Stimulated activated CD8-positive, alpha-beta memory T cell treated with anti-CD3 and anti-CD28 coated beads, Interleukin-7, amount 100 ng/mL, for 48 hours (primary cell): Measurements from ENCODE around the gene ZDHHC8.

Source experiments
- DNase-seq, 2 donors: peaks; one replicate each; pipeline ENCODE4 v3.0.0-alpha.2; 2020; ENCODE audit warnings: low read depth in 1 of 2; ENCODE audit errors: extremely low read depth in 1 of 2

Gene ZDHHC8

DNA sequence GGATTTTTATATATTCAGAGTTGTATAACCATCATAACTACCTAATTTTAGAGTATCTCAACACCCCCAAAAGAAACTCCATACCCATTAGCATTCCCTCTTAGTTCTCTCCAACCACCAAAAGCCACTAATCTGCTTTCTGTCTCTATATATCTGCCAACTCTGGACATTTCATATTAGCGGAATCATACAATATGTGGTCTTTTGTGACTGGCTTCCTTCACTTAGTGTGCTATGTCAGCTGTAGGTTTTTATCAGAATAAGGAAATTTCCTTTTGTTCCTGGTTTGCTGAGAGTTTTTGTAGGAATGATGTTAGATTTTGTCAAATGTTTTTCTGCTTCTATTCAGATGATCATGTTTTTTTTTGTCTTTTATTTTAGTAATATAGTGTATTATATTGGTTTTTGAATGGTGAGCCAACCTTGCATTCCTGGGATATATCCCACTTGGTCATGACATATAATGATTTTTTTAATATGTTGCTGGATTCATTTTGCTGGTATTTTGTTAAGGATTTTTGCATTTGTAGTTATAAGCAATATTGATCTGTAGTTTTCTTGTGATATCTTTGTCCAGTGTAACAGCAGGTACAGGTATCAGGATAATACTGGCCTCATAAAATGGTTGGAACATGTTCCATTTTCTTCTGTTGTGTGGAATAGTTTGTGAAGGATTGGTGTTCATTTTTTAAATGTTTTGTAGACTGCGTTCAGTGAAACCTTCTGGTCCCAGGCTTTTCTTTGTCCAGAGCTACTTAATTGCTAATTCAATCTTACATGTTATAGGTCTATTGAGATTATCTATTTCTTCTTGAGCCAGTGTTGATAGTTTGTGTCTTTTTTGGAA, 34.8 kb upstream of the ZDHHC8 start:
- DNase-seq, result no peak

DNA sequence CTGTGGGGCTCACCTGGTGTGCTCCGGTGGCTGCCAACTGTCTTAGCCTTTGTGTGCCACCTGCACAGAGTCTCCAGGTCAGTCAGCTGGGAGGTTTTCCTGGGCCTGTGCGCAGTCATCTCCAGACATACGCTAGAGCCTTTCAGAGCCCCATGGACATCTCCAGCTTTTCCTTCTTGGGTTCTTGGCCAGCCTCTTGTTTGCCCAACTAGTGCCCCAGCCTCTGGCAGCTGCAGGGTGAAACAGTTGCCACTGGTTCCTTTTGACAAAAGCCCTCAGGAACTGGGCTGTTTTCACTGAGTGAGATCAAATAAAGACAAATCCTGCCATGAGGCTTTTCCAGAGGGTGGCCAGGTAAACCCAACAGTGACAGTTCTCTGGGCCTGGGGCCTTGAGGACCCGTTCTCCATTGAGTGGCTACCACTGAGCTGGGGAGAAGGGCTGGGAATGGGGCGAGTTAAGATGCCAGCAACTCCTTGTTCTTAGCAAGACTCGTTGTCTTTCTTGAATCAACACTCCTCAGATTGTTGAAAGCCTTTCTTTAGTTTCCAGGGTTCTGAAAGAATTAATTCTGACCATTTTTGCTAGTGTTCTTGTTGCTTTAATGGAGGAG, 32.4 kb upstream of the ZDHHC8 start:
- no peak for DNase-seq

DNA sequence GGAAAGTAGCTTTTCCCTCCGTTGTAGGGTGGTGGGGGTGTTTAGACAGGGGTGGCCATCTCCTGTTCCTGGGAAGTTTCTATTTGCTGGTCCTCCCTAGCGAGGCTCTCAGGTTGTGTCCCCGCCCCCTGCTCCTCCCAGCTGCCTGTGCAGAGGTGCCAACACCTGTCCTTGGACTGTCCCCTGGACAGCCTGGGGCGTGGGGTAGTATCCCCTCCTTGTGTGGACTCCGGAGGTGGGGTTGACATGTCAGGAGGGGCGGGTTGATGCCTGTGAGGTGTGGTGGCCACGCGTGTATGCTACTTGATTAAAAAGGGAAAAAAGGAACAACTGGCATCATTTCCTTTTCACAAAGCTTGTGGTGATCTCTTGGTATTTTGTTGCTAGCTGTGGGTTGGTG, 30.0 kb upstream of the ZDHHC8 start:
- DNase-seq, result no peak

DNA sequence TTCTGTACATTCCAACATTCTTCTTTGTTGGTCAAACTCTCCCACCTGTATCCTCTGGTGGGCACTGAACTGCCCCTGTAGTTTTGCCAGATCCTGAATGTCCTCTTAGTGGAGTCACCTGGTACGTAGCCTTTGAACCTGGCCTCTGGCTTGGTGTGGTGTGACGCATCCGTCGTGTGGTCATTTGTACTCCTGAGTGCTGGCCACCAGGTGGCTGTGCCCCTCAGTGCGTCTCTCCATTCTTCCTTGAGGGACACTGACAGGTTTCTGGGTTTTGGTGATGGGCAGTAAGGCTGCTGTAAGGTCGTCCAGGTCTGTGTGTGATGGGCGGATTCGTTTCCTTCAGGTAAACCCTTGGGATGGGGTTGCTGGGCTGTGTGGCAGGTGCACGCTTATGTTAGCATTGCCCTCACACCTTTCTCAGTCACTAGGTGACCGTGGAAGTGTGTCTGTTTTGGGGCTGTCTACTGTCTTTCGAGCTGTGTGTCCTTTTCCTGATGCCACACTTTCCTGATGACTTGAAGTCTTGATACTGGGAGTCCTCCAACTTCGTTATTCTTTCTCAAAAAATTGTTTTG, 29.3 kb upstream of the ZDHHC8 start:
- no peak for DNase-seq

DNA sequence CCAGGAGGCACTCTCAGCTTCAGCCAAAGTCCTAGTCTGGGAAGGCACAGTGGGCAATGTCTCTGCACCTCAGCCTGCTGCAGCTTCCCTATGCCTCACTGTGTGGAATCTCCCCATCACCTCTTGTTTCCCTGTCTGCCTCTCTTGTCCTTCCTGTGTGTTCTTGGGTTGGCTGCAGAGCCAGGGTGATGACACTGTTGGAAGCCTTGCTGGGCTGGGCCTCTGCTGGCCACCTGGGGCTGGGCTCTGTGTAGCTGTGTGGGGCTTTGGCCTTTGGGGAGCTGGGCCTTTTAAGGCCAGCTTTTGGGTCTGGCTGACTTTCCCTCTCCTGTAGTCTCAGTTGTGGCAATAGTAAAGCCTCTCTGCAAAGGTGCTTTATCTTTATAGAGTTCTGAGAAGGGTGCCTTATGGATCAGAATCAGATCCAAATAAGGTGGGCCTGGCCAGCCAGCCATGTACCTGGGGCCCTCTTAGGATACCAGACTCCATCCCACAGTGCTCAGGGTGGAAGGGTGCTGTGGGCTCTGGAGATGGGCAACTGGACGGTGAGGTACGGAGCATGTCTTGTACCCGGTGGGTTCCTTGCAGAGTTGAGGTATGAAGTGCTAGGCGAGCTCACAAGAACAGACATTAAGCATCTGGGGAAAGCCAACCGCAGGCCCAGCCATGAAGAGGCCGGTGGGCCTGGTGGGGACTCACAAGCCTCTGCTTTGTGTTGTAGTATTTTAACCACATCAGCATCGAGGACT, 26.0 kb upstream of the ZDHHC8 start:
- DNase-seq, result no peak

DNA sequence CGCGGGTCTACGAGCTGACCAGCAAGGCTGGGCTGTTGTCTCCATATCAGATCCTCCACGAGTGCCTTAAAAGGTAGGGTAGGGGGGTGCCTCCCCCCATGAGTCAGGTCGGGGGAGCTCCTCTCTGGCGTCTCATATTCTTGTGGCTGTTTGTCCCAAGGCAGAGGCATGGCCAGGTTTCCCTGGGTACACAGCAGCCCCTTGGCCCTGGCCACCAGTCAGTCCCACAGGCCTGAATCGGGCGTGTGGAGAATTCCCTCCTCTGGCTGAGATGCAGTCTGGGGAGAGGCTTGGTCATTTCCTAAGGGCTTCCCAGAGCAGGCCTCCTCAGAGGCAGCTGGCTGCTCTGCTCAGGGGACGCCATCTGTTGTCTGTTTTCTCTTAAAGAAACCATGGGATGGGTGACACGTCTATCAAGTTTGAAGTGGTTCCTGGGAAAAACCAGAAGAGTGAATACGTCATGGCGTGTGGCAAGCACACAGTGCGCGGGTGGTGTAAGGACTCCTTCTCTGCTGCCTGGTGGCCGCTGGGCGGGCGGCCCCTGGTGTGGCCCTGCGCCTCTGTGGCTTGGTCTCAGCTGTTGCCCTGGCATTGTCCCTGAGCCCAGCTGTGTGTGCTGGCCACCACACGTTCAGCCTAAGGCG, 25.3 kb upstream of the ZDHHC8 start:
- no peak for DNase-seq

DNA sequence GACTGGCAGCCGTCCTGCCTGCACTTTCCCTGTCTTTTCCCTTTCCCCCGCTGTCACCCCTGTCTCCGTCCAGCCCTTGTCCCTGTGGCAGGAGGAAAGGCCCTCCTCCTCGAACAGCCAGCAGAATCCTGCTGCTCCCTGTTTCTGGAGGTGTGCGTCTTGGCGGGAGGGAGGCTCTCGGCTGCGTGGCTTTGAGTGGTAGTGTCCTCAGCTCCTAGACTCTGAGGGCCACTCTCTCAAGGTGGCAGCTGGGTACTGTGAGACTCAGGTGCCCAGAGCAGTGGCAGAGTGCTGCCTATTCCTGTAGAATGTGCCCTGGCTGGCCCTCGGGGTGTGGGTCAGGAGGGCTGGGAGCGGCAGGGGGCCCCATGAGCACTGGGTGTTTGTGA, 24.8 kb upstream of the ZDHHC8 start:
- DNase-seq, result no peak

DNA sequence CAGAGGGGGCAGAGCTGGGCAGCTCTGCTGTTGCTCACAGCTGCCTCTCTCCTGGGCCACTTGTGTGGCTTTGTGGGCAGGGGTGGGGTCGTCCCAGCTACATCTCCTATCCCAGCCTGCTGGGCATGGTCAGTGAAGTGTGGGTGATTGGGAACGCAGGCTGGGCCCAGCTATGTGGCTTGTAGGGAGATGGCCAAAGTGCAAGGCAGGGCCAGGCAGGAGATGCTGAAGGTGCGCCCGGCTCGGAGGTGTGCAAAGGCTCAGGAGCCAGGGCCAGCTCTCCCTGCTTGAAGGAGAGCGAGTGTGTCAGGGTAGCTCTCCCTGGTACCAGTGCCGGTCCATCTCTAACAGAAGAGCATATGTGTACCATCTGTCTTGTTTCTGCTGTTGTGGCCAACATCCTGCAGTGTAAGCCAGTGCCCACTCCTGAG, 24.1 kb upstream of the ZDHHC8 start:
- DNase-seq, result no peak

DNA sequence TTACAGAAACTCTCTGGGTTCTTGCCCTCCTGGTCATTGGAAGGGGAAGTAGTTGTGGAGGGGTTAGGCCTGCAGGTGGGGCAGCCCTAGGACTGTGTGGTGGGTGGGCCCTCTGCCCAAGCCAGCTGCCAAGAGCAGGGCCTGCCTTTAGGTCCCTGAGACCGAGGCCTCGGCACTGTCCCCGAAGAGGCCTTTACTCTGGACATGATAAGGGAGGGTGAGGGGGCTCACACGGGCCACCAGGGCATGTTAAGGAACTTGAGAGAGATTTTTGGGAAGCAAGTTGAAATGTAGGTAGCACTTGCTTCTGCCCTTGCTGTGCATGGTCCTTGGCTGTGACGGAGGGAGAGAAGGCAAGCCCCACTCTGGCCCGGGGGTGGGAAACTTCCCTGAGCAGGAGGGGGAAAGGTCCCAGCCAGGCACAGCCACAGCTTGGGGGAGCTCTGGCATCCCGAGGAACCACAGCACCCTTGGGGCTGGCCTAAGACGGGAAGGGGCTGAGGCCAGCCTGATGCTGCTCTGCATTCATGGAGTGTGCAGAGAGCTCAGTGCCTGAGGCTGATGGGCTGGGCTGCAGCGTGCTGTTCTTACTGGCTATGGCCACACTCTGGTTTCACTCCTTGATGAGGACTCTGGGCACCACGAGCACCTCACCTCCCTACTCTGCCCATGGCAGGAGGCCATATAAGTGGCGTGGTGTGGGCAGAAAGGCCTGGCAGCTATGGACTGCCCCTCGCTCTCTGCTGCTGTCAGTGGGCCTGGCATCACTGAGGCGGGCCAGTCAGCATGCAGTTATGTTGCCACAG, 23.4 kb upstream of the ZDHHC8 start:
- DNase-seq, result no peak

DNA sequence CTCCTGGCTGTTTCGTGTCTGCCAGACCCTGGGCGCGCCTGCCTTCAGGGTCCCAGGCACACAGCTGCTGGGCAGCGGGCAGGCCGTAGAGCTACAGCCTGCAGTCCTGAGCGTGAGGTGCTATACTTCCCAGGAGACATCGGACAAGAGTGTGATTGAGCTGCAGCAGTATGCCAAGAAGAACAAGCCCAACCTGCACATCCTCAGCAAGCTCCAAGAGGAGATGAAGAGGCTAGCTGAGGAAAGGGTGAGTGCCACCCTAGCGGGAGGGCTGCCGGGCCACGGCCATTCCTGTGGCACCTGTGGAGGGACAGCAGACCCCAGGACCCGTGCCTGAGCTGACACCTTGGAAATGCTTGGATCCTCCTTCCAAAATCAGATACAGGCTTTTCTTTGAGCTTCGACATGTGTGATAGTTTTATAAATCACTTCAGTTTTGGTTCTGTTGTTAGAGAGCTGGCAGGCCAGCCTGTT, 22.8 kb upstream of the ZDHHC8 start:
- no peak for DNase-seq

DNA sequence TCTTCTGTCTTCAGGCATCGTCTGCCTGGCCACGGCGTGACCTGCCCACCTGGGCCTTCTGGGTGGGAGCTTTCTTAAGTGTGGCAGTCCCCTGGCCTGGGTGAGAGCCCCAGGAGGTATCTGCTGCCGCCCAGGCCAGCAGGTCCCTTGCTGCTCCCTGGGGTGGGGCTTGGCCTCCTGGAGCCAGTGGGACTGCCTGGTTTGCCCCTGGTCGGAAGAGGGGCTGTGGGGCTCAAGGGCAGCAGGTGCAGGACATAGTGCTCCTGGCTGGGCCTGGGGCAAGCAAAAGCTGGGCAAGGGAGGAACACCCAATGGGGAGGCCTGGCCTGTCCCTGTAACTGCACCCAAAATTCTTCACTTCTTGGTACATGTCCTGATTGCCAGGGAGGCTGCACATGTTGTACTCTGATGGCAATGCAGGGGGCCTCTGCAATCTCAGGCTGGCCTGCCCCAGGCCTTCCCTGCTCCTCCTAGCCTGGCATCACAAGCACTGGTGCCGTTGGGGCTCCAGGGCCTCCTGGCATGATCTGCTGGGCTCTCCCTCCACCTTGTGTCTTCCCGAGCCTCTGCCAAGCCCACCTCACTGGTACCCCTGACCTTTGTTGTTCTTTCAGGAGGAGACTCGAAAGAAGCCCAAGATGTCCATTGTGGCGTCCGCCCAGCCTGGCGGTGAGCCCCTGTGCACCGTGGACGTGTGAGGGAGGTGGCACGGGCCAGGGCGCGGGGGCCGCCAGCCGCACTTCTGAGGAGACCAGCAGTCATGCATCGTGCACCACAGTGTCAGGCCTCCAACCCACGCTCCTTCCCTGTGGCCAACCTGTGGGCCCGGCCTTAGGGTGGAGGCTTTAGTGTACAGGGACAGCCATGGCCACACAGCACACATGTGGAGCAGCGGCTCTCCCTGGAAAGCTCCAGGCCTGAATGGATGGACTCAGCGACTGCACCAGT, 21.9 kb upstream of the ZDHHC8 start:
- no peak for DNase-seq

DNA sequence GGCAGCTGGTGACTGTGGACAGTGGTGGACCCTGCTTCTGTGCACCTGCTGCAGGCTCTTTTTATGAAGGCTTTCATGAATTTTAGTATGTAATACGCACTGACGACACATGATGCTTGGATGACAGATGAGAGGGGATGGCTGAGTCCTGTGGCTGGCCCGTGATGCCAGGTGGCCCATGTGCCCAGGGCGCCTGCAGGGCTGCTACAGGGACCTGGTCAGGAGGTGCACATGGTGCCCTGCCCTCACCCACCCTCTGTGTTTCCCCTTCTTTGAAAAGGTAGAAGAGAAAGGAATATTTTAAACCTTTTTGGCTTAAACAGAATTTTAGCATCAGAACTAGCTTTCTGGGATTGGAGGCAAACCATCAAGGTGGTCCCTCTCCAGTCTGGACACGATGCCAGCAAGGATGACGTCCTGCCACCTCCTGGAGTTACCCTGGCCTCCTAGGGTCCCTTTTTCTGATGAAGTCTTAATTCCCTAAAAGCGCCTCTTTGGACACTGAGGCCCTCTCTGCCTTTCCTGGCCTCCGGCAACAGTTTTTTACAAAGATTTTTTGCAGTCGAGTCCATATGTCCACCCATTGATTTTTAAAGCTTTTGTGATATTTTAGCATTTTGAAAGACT, 21.1 kb upstream of the ZDHHC8 start:
- DNase-seq, result no peak

DNA sequence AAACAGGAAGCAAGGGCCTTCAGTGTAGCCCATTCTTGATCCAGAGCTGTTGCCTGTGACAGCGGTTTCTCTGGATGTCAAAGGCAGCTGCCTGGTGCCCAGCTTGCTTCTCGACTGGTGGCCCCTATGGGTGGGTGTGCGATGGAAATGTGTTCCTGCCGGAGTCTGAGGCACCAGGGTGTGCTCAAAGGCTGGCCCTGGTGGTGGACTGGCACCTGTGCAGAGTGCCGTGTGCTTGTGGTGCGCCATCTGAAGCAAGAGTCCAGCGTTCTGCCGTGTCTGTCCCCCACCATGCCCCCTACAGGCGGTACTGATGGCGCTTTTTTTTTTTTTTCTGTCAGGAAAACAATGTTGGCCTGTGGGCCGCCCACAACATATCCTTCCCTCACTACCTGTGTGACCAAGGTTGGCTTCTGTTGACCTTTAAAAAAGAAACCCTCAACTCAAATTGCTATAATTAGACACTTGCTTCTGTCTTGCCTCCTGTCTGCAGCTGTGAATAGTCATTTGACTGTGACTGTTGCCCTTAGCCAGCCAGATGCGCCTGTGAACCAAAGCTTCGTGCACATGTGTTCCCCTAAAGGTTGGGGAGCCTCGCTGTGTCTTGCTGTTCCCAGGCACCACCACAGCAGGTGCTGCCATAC, 20.4 kb upstream of the ZDHHC8 start:
- DNase-seq, result peak in 1 of 2 donors; percentile 41

DNA sequence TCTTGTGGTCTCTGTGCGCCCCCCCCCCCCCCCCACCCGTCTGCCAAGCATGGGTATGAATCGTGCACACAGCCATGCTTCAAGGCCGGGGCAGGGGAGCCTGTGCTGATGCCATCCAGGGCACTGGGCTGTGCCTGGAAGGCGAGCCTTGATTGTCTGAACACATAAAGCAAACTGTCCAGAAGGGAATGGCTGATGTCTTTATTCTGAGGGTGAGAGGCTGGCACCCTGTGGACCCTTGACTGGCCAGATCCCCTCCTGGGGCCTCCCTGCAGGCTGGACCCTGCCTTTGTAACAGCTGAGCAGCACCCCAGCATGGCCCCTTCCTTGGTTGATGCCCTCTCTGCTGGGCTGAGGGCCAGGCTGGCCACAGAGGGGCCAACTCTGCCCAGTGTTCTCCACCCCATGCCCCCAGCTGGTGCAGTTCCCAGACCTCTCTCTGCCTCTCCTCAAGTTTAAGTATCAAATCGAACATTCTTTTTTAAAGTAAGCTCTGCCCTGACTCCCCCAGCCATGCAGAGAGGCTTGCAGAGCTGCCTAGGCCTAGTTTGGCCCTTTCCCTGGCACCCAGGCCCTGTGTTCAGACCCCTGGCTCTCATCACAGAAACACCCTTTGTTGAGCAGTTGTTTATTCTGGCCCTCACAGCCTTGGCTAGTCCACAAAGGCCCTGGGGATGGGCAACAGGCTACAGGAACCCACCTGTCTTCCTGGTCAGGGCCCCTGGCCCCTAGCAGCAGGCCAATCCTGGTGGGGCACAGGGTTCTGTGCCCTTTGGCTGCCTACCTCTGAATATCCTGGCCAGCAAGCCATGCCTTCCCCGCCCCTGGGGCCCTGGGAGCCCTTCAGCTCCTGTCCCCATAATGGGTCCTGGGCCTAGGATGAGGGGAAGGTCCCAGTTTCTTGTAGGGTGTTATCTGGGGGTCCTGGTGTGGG, 19.6 kb upstream of the ZDHHC8 start:
- no peak for DNase-seq

DNA sequence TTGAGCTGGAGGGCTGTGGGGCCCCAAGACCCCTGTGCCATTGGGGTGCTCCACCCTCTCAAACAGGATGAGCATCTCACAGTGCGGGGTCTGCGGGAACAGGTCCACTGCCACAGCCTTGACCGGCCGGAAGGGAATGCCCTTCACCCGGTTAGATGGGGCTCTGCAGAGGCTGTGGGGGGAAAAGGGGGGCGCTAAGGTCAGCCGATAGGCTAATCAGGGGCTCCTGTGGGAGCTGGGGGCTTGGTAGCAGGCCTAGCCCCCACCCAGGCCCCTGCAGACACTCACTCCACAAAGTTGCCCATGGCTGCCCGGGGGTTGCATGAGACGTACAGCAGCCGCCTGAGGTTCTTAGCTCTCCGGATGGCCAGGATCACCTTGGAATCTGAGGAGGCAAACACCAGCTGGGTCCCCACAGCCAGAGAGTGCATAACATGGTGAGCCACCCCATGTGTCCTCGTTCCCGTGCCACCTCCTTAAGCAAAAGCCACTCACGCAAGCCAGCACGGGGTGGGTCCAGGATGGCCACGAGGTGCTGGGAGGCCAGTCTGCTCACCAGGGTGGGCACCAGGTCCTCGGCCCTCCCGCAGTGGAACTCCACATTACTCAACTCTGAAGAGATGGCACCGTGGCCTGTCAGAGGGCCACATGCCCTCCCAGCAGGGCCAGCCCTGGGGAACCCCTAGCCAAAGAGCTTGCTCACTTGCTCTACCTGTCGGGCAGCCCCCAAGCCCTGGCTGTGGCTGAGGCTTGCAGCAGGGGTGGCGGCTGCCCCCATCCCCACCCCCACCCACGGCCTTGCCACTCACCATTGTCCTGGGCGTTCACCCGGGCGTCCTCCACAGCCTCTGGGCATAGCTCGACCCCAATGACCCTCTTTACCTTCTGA, 18.7 kb upstream of the ZDHHC8 start:
- no peak for DNase-seq
